HG02623 (cell line): ENCODE data around the gene MCEMP1.

Experiments
- ATAC-seq: cut with Tn5 transposase; IDR thresholded peaks from one replicate; pipeline ENCODE4 v1.9.1; 2021; ENCODE audit warnings: moderate library complexity; ENCODE audit not compliant: unreplicated experiment

MCEMP1 gene, protein sequence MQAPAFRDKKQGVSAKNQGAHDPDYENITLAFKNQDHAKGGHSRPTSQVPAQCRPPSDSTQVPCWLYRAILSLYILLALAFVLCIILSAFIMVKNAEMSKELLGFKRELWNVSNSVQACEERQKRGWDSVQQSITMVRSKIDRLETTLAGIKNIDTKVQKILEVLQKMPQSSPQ

DNA sequence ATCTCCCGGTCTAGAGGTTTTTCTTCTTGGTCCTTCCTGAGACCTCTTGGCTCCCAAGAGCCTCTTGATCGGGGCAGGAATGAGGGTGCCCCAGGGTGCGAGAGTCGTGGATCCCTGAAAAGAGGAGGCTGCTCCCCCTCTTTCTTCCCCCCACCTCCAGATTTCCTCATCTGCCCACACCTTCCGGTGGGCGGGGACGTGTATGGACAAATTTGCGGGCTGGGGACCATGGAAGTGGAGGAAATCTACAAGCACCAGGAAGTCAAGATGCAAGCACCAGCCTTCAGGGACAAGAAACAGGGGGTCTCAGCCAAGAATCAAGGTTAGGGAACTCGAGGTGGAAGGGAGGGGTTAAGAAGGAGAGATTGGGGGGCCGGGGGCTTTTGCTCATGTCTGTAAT lies at the start of gene MCEMP1:
MCEMP1 (plus strand) TSS at position 237 of the 400 bp plus-strand sequence; CDS start at position 268, 31 bp downstream.
- no peak for ATAC-seq

DNA sequence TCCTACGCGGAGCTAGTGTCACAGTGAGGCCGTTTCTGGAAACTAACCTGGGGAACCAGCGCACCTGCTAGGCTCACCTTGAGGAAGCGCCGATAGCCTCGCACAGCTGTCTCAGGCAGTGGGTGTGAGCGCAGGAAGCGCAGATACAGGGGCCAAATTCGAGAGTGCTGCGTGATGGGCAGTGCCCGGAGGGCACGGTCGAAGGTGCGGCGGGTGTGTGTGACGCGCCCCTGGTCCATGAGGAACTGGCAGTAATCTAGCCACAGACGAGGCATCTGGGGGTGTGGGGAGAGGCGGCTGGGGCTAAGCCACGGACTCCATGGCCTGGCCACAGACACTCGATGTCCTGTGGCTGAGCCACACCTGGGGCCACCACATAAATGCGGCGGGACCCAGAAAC lies 49.7 kb upstream of the MCEMP1 start:
- no peak for ATAC-seq

DNA sequence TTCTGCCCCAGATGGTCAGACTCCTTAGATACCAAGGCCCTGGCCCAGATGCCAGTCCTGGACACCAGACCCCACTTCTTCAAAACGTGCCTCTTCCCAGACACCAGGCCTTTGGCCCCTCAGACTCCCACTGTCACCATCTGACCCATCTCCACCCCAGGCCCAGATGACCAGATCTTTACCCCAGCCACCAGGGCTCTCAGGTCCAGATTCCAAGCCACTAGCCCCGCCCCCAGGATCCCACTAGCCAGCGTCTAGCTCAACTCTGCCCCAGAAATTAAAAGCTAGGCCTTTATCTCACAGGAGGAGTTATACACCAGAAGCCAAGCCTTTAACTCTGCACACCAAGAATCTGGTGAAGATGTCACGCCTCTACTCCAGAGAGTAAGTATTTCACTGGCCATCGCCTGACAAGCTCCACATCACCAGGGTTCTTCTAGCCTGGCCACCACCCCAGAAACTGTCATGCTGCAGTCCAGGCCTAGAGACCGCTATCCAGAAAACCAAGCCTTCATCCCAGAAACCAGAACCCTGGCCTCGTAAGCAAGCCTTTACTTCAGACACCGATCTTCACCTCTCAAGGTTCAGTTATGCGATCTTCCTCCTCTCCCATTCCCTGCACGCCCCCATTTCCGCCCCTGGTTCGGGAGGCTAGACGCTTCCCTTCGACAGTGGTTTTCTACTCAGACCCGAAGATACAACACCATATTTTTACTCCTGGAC lies 48.1 kb upstream of the MCEMP1 start:
- ATAC-seq: no peak

DNA sequence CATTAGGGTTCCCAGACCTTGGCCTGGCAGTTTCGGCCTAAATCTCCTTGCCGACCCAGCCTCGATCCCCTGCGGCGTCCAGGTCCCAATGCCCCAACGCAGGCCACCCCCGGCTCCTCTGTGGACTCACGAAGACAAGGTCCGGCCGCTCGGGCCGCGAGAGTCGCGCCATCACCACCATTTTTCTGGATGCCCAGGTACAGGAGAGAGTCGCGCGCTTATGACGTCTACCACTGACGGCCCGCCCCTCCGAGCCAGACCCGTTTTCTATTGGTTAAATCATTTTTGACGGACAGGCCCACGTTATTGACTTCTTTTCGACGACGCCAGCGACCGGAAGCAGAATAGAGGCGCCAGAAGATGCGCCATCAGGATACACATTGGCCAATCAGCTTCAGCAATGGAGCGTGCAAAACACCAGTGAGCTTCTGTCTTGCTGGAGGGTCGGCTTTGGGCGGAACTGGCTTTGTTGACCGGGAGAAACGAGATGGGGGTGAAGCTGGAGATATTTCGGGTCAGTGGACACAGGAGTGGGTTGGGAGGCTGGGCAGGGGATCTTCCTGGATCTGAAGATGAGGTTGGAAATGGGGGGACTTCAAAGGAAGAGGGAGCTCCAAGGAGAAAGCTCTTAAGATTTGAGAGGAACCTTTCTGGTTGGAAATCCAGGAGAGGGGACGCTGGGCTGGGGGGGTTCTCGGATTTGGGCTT lies 47.4 kb upstream of the MCEMP1 start, which contains the start of the genes PET100 and XAB2:
PET100 (plus strand) TSS at position 447 of the 708 bp plus-strand sequence; CDS start at position 488, 41 bp downstream.
XAB2 (minus strand) TSS at position 199 of the 708 bp plus-strand sequence; CDS start at position 181, 18 bp downstream.
- peak; percentile 82 for ATAC-seq

DNA sequence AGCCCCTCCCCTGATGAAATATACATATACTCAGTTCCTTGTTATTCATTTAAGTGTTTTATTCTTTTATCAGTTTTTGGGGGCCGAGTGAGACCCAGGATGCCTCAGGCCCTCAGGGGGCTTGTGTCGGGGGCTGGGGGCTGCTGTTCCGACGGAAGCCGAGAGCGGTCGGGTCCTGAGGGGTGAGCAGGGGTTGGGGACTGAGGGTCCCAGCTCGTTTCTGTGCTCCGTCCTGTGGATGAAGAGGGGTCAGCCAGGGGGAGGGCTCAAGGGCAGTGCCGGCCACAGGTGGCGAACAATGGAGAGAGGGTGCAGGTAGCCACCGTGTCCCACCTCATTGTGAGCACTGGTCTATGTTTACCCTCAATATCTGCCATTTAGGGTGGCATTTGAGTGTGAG lies 45.3 kb upstream of the MCEMP1 start:
- ATAC-seq: no peak

DNA sequence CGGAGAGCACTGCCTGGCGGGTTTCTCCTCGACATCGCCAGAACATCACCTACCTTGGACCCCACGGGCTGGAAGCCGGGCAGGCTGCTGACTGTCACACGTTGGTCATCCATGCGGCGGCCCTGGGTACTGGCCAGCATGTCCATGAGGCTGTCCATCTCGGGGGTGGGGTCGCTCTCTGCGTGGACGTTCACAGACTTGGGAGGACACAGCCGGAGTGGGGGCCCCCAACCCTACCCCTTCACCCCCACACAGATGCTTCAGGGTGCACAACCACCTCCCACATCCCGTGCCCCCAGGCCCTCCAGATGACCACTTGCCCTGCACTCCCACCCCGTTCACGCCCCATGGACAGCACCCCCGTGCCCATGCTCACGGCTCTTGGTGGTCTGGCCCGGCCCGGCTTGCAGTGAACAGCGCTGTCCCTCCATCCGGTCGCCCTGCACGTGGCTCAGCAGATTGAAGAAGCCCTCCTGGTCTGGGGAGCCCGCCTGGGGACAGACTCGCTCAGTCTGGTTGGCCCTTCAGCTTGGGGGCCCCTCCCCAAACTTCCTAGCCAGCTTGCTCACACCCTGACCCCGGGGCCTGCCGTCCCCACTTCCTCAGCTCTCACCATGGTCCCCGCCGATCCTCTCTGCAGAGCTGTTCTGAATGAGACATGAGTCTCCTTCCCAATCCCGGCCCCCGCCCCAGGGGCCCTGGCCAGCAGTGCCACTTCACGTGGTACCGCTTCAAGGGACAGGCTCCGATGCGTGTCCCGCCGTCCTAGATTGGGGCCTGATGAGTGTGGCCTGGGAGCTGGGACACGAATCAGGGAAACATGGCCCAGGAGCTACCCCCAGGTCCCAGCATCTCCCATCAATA lies 44.3 kb upstream of the MCEMP1 start:
- ATAC-seq: no peak

DNA sequence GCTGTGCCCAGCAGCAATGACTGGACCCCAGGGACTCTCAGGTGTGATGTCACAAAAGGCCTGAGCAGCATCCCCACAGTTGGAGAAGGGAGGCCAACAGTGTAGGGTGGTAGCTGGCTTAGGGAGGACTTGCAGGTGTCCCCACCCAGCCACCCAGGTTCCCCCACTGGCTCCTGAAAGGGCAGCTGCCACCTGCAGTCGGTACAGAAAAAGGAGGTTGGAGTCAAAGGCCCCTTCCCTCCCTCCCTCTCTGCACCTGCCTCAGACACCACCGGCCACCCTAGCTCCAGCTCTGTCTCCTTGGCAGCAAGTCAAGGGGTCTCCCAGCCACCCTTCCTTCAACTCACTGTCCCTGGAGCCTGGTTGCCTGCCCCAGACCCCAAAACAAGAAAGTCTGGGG lies 43.2 kb upstream of the MCEMP1 start, which contains the start of gene PCP2:
PCP2 (minus strand) TSS at position 22 of the 400 bp plus-strand sequence. CDS start 262 bp downstream, outside the sequence.
- ATAC-seq: no peak

DNA sequence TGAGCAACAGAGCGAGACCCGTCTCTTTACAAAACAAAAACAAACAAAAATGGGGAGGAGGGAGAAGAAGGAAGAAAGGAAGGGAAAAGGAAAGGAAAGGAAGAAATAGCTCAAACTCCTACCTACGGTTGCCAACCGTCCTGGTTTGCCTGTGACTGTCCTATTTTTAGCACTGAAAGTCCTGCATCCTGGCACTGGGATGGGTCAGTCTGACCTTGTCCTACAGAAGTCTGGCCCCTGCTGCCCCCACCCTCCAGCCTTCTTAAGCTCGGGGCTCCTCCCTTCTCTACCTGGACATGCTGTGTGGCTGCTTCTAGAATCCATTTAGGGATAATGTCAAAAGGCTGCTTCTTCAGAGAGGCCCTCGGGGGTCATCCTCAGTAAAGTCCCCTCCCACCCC lies 41.2 kb upstream of the MCEMP1 start:
- ATAC-seq: no peak

DNA sequence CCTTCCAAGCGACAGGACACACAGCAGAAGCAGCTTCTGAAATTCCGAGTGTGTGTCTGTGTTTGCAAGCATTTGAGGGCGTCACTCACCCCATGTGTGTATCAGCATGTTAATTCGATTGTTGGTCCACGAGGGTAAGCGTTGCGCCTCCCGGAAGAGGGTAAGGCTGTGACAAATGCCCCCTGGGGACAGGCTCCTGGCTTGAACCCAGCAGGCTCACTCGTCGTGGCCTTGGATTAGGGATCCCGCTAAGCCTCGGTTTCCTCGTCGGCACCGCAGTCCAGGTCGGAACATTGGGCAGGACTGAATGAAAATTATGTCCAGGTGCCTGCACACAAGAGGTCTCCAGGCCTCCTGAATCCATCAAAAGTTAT lies 40.6 kb upstream of the MCEMP1 start:
- ATAC-seq: no peak

DNA sequence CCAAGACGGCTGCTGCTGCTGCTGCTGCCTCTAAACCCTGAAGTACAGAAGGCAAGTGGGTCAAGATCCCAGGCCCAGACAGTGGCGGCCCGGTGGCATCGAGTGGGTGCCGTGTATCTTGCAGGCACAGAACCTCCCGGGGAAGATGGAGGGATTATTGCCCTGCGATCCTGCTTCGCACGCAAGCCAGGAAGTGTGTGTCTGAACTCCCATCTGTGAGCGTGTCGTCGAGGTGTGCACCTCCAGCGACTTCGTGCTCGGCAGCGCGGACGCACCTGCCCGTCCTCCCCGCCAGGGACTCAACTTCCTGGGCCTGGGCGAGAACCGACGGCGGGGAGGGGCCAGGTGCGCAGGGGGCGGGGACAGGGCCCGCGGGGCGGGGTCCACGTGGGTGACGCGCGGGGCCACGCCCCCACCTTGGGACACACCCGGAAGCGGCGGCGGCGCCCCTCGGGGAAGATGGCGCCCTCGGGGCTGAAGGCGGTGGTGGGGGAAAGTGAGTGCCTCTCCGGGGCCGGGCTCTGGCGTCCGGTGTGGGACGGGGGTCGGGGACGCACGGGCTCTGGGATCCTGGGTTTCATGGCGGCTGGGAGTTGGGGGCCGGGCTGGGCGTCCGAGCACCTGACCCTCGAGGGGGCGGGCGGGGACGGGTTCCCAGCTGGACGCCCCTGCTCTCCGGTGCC lies 40.1 kb upstream of the MCEMP1 start, which contains the start of gene STXBP2:
STXBP2 (plus strand) TSS at position 420 of the 683 bp plus-strand sequence; CDS start at position 460, 40 bp downstream.
- peak; percentile 66 for ATAC-seq

DNA sequence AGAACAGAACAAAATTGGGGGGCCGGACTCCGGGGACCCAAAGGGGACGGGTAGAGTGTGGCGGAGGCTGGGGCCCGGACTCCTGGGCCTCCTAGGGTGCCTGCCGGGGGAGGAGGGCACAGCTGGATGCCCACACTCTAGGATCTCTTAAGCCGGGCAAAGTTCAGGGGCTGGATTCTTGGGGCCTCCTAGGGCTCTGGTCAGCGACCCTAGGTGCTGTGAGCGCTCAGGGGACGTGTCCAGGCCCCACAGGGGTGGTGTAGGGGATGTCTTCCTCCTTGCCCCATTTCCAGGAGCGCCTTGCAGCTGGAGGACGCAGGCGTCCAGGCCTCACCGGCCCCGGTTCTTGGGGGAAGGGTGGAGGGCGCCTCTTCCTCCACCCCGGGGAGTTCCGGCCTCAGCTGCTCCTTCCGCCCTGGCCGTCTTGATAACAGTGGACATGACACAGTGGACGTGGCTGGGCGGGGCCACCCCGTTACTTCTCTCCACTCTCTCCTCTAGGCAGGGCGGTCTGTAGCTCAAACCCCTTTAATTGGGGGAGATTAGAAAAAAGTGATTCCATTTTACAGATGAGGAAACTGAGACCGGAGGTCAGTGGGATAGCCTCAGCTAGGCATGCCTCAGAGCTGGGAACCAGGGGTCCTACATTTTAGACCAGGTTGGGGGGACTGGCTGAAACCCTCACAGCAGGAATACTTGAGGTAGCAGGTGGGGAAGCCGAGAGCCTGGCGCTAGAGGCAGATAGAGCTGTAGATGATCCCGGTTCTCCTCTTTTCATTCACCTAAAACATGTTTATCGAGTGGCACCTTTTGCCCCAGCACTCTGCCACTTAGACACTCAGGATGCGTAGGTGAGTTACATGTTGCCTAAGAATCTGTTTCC lies 39.3 kb upstream of the MCEMP1 start:
- ATAC-seq: no peak

DNA sequence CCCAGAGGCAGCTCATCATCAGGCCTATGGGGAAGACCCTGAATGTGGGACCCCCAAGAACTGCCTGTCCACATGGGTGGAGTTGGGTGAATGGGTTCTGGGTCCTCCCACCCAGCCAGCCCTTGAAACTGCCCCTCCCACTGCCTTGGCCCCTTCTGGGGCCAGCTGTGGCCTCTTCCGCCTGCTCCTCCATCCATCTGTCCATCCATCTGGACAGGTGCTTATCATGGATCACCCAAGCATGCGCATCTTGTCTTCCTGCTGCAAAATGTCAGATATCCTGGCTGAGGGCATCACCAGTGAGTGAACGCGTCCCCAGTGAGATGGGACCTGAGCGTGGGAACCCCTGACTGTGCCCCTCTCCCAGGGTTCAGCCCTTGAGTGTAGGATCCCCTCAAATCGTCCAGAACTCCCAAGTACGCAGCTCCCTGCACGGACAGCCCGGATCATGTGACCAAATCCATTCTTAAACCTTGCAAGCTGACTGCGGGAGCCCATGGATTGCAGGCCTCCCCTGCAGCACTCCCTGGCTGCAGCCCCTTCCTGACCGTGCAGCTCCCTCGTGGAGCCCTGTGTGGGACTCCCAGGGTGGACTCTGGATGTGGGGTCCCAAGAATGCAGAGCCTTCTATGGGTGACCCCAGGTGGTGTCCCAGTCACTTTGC lies 38.0 kb upstream of the MCEMP1 start:
- no peak for ATAC-seq

DNA sequence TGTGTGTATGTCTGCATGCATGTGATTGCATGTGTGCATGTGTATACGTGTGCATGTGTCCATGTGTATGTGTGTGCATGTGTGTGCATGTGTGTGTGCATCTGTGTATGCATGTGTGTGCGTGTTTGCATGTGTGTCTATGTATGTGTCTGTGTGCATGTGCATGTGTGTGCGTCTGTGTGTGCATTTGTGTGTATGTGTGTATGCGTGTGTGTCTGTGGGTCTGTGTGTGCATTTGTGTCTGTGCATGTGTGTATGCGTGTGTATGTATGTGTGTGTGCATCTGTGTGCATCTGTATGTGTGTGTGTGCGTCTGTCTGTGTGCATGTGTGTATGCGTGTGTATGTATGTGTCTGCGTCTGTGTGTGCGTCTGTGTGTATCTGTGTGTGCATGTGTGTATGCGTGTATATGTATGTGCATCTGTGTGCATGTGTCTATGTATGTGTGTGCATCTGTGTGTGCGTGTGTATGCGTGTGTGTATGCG lies 37.0 kb upstream of the MCEMP1 start:
- no peak for ATAC-seq

DNA sequence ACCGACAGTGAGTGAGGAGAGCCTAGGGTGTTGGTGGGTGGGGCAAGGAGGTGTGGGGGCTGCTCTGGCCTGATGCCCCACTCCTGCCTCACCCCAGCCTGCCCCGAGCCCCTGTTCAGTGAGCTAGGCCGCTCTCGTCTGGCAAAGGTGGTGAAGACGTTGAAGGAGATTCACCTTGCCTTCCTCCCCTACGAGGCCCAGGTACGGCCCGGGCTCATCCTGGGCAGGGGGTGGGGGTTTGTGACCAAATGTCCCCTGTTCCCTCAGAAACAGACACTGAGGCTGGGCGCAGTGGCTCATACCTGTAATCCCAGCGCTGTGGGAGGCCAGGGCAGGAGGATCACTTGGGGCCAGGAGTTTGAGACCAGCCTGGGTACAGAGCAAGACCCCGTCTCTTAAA lies 36.1 kb upstream of the MCEMP1 start:
- no peak for ATAC-seq

DNA sequence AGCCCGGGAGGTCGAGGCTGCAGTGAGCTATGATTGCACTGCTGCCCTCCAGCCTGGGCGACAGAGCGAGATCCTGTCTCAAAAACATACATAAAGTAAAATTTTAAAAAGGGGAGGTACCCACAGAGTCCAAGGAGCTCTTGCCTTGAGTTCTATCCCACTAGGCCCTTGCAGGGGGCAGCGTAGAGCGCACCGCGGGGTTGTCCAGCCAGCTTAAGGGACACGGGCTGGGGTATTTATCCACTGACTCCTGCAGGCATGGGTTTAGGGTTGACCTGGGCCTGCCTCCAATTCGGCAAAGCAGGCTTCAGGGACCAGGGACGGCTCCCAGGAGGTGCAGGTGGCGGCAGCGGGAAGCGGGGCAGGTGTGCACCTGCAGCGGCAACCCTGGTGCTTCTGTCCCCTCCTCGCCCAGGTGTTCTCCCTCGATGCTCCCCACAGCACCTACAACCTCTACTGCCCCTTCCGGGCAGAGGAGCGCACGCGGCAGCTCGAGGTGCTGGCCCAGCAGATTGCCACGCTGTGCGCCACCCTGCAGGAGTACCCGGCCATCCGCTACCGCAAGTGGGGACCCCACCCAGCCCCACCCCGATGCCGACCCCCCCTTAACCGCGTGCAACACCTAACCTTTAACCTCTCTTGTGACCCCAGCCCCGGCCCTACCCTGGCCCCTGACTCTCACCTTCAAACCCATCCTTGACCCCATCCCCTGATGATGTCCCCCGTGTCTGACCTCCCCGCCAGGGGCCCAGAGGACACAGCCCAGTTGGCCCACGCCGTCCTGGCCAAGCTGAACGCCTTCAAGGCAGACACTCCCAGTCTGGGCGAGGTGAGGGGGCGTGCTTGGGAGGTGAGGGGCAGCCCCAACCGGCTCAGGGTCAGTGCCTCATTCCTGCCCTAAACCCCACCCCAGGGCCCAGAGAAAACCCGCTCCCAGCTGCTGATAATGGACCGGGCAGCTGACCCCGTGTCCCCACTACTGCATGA lies 35.3 kb upstream of the MCEMP1 start:
- ATAC-seq: no peak

DNA sequence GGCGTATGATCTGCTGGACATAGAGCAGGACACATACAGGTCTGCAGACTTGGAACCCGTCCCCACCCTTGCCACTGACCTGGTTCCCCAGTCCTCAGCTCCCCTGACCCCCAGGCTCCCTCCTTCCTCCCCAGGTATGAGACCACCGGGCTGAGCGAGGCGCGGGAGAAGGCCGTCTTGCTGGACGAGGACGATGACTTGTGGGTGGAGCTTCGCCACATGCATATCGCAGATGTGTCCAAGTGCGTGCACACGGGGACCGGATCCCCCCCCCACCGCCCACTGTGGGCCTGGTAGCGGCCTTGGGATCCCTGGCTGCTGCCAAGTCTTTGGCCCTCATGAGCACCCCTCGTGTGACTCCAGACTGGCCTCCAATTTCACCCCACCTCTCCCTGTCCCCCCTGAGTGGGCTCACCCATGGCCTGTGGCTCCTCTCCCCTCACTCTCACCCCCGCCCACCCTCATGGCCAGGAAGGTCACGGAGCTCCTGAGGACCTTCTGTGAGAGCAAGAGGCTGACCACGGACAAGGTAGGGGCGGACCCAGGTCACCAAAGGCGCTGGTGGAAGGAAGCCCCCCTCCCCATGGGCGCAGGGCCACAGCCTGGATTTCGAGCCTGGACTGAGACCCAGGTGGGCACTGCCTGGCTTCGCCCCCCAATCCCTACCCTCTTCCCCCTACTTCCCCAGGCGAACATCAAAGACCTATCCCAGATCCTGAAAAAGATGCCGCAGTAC lies 34.4 kb upstream of the MCEMP1 start:
- no peak for ATAC-seq

DNA sequence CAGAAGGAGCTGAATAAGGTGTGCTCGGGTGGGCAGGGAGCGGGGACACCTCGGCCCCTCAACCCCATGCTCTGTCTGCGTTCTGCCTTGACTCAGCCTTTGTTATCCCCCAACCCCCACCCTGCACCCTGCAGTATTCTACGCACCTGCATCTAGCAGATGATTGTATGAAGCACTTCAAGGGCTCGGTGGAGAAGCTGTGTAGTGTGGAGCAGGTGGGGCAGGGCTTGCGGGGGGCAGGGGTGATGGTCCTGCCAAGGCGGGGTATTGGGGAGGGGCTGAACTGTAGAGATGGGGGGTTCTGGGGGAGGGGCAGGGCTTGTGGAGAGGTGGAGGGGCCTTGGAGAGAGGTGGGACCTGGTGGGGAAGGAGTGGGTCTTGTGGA lies 33.9 kb upstream of the MCEMP1 start:
- no peak for ATAC-seq
